Measurements from ENCODE around the gene PACS1. TPM values are rescaled to one million over a fixed set of nuclear protein-coding genes. Genes with fewer than 3 reads are reported as not detected.

Gene PACS1
- total RNA-seq, 4 donors from 2014 or later, result 32.0 to 62.7 (median 51.8) TPM

- peaks cover 0 to 3% (median 0%) of the 10 kb centered on the region in 4 donors for H3K4me1 ChIP-seq
- DNase-seq (ENCODE audit: low spot score in 2 of 2), result no peak
- no peak overlapping the region for H3K27ac ChIP-seq
- TF ChIP-seq EP300 (IDR thresholded peaks at IDR 0.05), result no peak
- no peak for TF ChIP-seq CTCF (IDR thresholded peaks at IDR 0.05)
- no peak for TF ChIP-seq POLR2A (IDR thresholded peaks at IDR 0.05)
- peaks cover 0 to 89% (median 4%) of the 10 kb centered on the region in 3 donors for H3K36me3 ChIP-seq
- 74 to 80% methylated on average over 6 of the region's 6 CpGs for WGBS, 2 donors
- no peaks in the 10 kb centered on the region for H3K9me3 ChIP-seq
- H3K4me3 ChIP-seq, result no peak overlapping the region
- H3K27me3 ChIP-seq, result no peaks in the 10 kb centered on the region
Measured at GRCh38 chr11:66218036-66218435, 148.0 kb downstream of the PACS1 start.

- WGBS, 2 donors, result 92 to 94% methylated on average over 18 of the region's 18 CpGs
- Histone ChIP-seq H3K36me3 (peaks cover 0 to 84% (median 4%) of the 10 kb centered on the region in 3 donors), H3K27me3 (no peaks in the 10 kb centered on the region), H3K27ac (no peak overlapping the region), H3K4me1 (peaks cover 0 to 3% (median 0%) of the 10 kb centered on the region in 4 donors), H3K9me3 (no peaks in the 10 kb centered on the region), H3K4me3 (no peak overlapping the region)
- no peak for DNase-seq (ENCODE audit: low spot score in 2 of 2)
- TF ChIP-seq CTCF (IDR thresholded peaks at IDR 0.05) (no peak), POLR2A (IDR thresholded peaks at IDR 0.05) (no peak), EP300 (IDR thresholded peaks at IDR 0.05) (no peak)
Measured at GRCh38 chr11:66218846-66219620, 149.0 kb downstream of the PACS1 start.

- 84 to 90% methylated on average over 19 of the region's 19 CpGs for WGBS, 2 donors
- Histone ChIP-seq H3K4me1 (peaks cover 0 to 3% (median 0%) of the 10 kb centered on the region in 4 donors), H3K36me3 (peaks cover 0 to 84% (median 4%) of the 10 kb centered on the region in 3 donors), H3K9me3 (no peaks in the 10 kb centered on the region), H3K27ac (no peak overlapping the region), H3K27me3 (no peaks in the 10 kb centered on the region), H3K4me3 (no peak overlapping the region)
- no peak for DNase-seq (ENCODE audit: low spot score in 2 of 2)
- no peak for TF ChIP-seq EP300 (IDR thresholded peaks at IDR 0.05)
- TF ChIP-seq CTCF (IDR thresholded peaks at IDR 0.05), result no peak
Measured at GRCh38 chr11:66219846-66220565, 149.9 kb downstream of the PACS1 start.

- Histone ChIP-seq H3K36me3 (peaks cover 0 to 84% (median 4%) of the 10 kb centered on the region in 3 donors), H3K27ac (no peak overlapping the region), H3K4me3 (no peak overlapping the region), H3K9me3 (no peaks in the 10 kb centered on the region), H3K27me3 (no peaks in the 10 kb centered on the region), H3K4me1 (peaks cover 0 to 3% (median 0%) of the 10 kb centered on the region in 4 donors)
- no peak for DNase-seq (ENCODE audit: low spot score in 2 of 2)
- 87 to 92% methylated on average over 6 of the region's 6 CpGs for WGBS, 2 donors
- TF ChIP-seq POLR2A (IDR thresholded peaks at IDR 0.05) (no peak), EP300 (IDR thresholded peaks at IDR 0.05) (no peak), CTCF (IDR thresholded peaks at IDR 0.05) (no peak)
Measured at GRCh38 chr11:66220566-66220935, 150.5 kb downstream of the PACS1 start.

GRCh38 chr11:66221012-66221411 is 150.9 kb downstream of the PACS1 start:
- no peak for DNase-seq (ENCODE audit: low spot score in 2 of 2)
- Histone ChIP-seq H3K27ac (no peak overlapping the region), H3K4me1 (peaks cover 0 to 3% (median 0%) of the 10 kb centered on the region in 4 donors), H3K9me3 (no peaks in the 10 kb centered on the region), H3K27me3 (no peaks in the 10 kb centered on the region), H3K36me3 (peaks cover 0 to 84% (median 4%) of the 10 kb centered on the region in 3 donors), H3K4me3 (no peak overlapping the region)
- 87 to 89% methylated on average over 13 of the region's 13 CpGs for WGBS, 2 donors
- no peak for TF ChIP-seq POLR2A (IDR thresholded peaks at IDR 0.05)
- TF ChIP-seq CTCF (IDR thresholded peaks at IDR 0.05), result no peak
- TF ChIP-seq EP300 (IDR thresholded peaks at IDR 0.05), result no peak
